ENCODE measurements around the gene MARCO.

The MARCO gene

GRCh38 chr2:118913131-118913802, 28.7 kb upstream of the MARCO start:
- in situ Hi-C loops (cut with HindIII; ENCODE audit: low pct_ligation_motif_present, low sequenced_read_pairs) = no loop called here
- no peak overlapping the region for H3K27ac ChIP-seq

GRCh38 chr2:118913803-118914645, 28.0 kb upstream of the MARCO start:
- H3K4me3 ChIP-seq (ENCODE audit: low read depth, low read length) = no peak overlapping the region
- H3K36me3 ChIP-seq (replicated peaks) = no peaks in the 10 kb centered on the region
- no peak for DNase-seq
- no peak for TF ChIP-seq CTCF (IDR thresholded peaks at IDR 0.05; ENCODE audit: low read depth, low read length, missing control alignments)
- in situ Hi-C loops (cut with HindIII; ENCODE audit: low pct_ligation_motif_present, low sequenced_read_pairs) = no loop called here
- no peaks in the 10 kb centered on the region for H3K27me3 ChIP-seq (replicated peaks)
- no peak overlapping the region for H3K27ac ChIP-seq

More at GRCh38 chr2:118913131-118913802, 28.7 kb upstream of the MARCO start:
- DNase-seq = no peak
- Histone ChIP-seq H3K36me3 (replicated peaks) (no peaks in the 10 kb centered on the region), H3K4me3 (ENCODE audit: low read depth, low read length) (no peak overlapping the region), H3K27me3 (replicated peaks) (no peaks in the 10 kb centered on the region)
- TF ChIP-seq CTCF (IDR thresholded peaks at IDR 0.05; ENCODE audit: low read depth, low read length, missing control alignments) = no peak

- in situ Hi-C loops (cut with HindIII; ENCODE audit: low pct_ligation_motif_present, low sequenced_read_pairs) = no loop called here
Measured at GRCh38 chr2:118914721-118915453, 27.1 kb upstream of the MARCO start.

GRCh38 chr2:118918017-118918416, 24.0 kb upstream of the MARCO start:
- Histone ChIP-seq H3K4me3 (ENCODE audit: low read depth, low read length) (no peak overlapping the region), H3K27me3 (replicated peaks) (no peaks in the 10 kb centered on the region), H3K27ac (no peak overlapping the region), H3K36me3 (replicated peaks) (no peaks in the 10 kb centered on the region)
- no peak for DNase-seq
- in situ Hi-C loops (cut with HindIII; ENCODE audit: low pct_ligation_motif_present, low sequenced_read_pairs) = no loop called here
- TF ChIP-seq CTCF (IDR thresholded peaks at IDR 0.05; ENCODE audit: low read depth, low read length, missing control alignments) = no peak

More at GRCh38 chr2:118914721-118915453, 27.1 kb upstream of the MARCO start:
- Histone ChIP-seq H3K27ac (no peak overlapping the region), H3K4me3 (ENCODE audit: low read depth, low read length) (no peak overlapping the region), H3K36me3 (replicated peaks) (no peaks in the 10 kb centered on the region), H3K27me3 (replicated peaks) (no peaks in the 10 kb centered on the region)
- TF ChIP-seq CTCF (IDR thresholded peaks at IDR 0.05; ENCODE audit: low read depth, low read length, missing control alignments) = no peak
- no peak for DNase-seq

GRCh38 chr2:118921646-118922045, 20.3 kb upstream of the MARCO start:
- TF ChIP-seq CTCF (IDR thresholded peaks at IDR 0.05; ENCODE audit: low read depth, low read length, missing control alignments) = no peak
- Histone ChIP-seq H3K4me3 (ENCODE audit: low read depth, low read length) (no peak overlapping the region), H3K27ac (no peak overlapping the region), H3K27me3 (replicated peaks) (no peaks in the 10 kb centered on the region), H3K36me3 (replicated peaks) (no peaks in the 10 kb centered on the region)
- in situ Hi-C loops (cut with HindIII; ENCODE audit: low pct_ligation_motif_present, low sequenced_read_pairs) = no loop called here
- no peak for DNase-seq

All from brain microvascular endothelial cell (primary cell).